ENCODE results near the gene MEGF8. TPM values are rescaled to one million over a fixed set of nuclear protein-coding genes. Genes with fewer than 3 reads are reported as not detected.

Gene MEGF8
- total and polyA plus RNA-seq, 10 of the 15 experiments (the other 5 are each of a cell fraction or from before 2014, with no cell fraction given), result 0.43 to 12.8 (median 2.7) TPM

- no peak for TF ChIP-seq E2F8 (IDR thresholded peaks at IDR 0.05; ENCODE audit: low read depth, partially characterized antibody)
These were observed 101.9 kb downstream of the MEGF8 start, which contains the start of gene LIPE (continued) for GRCh38 chr19:42427313-42427712.

Small RNAs within 50 kb of the gene (microRNA-seq; reads per million reads assigned to microRNA genes)
- not detected for gene MIR8077

Small RNAs within 50 kb of the gene (small RNA-seq; reads per million reads assigned to genes)
- 0.12 reads per million for gene MIR8077

Other genes with a start within 250 kb of the MEGF8 start
Only the 7 nearest of the 14 such genes appear.
- gene GSK3A, start 83.0 kb upstream of the MEGF8 start, total RNA-seq (2014; rRNA removed), result 11.5 and 15.0 TPM in 2 replicates
- gene GSK3A, start 83.0 kb upstream of the MEGF8 start, total RNA-seq (2014; rRNA removed; fragmentation: Illumina TruSeq; extraction: Trizol), result 15.3 and 15.8 TPM in 2 replicates
- gene GSK3A, start 83.0 kb upstream of the MEGF8 start, total RNA-seq (2021), result 35.6 and 38.6 TPM in 2 replicates
- 17.5 and 41.3 TPM in 2 replicates for gene GSK3A, start 83.0 kb upstream of the MEGF8 start, polyA plus RNA-seq (2011; rRNA removed)
- gene GSK3A, start 83.0 kb upstream of the MEGF8 start, polyA plus RNA-seq (2014; fragmentation: Illumina TruSeq; extraction: Trizol), result 35.2 and 47.9 TPM in 2 replicates
- gene GSK3A, start 83.0 kb upstream of the MEGF8 start, polyA plus RNA-seq (2014; fragmentation: Nextera tagmentation; extraction: Ambion mirVana), result 1 to 10 TPM in 1 of 2 experiments, under 1 TPM in 1; 1.00 to 1.2 TPM
- gene GSK3A, start 83.0 kb upstream of the MEGF8 start, polyA plus RNA-seq (2014; rRNA removed), result 40.9 and 48.8 TPM in 2 replicates
- gene GSK3A, start 83.0 kb upstream of the MEGF8 start, polyA plus RNA-seq (2016; fragmentation: Nextera tagmentation; extraction: Ambion mirVana), result 10 to 100 TPM in 1 of 2 experiments, 1 to 10 TPM in 1; 3.8 to 11.4 TPM
- 15.9 and 22.2 TPM in 2 replicates for gene ERF, start 70.5 kb upstream of the MEGF8 start, total RNA-seq (2014; rRNA removed)
- 12.1 and 12.8 TPM in 2 replicates for gene ERF, start 70.5 kb upstream of the MEGF8 start, total RNA-seq (2014; rRNA removed; fragmentation: Illumina TruSeq; extraction: Trizol)
- 51.8 and 56.3 TPM in 2 replicates for gene ERF, start 70.5 kb upstream of the MEGF8 start, total RNA-seq (2021)
- 15.1 and 34.5 TPM in 2 replicates for gene ERF, start 70.5 kb upstream of the MEGF8 start, polyA plus RNA-seq (2011; rRNA removed)
- gene ERF, start 70.5 kb upstream of the MEGF8 start, polyA plus RNA-seq (2014; fragmentation: Illumina TruSeq; extraction: Trizol), result 4.9 and 17.8 TPM in 2 replicates
- under 1 TPM; 0.02 to 0.04 TPM for gene ERF, start 70.5 kb upstream of the MEGF8 start, polyA plus RNA-seq (2014; fragmentation: Nextera tagmentation; extraction: Ambion mirVana)
- 33.0 and 40.2 TPM in 2 replicates for gene ERF, start 70.5 kb upstream of the MEGF8 start, polyA plus RNA-seq (2014; rRNA removed)
- gene ERF, start 70.5 kb upstream of the MEGF8 start, polyA plus RNA-seq (2016; fragmentation: Nextera tagmentation; extraction: Ambion mirVana), result 1 to 10 TPM; 8.3 to 8.9 TPM
- gene CIC, start 56.4 kb upstream of the MEGF8 start, total RNA-seq (2014; rRNA removed), result 8.0 and 9.5 TPM in 2 replicates
- gene CIC, start 56.4 kb upstream of the MEGF8 start, total RNA-seq (2014; rRNA removed; fragmentation: Illumina TruSeq; extraction: Trizol), result 4.3 and 6.5 TPM in 2 replicates
- gene CIC, start 56.4 kb upstream of the MEGF8 start, total RNA-seq (2021), result 47.3 and 50.6 TPM in 2 replicates
- gene CIC, start 56.4 kb upstream of the MEGF8 start, polyA plus RNA-seq (2011; rRNA removed), result 2.4 and 3.8 TPM in 2 replicates
- gene CIC, start 56.4 kb upstream of the MEGF8 start, polyA plus RNA-seq (2014; fragmentation: Illumina TruSeq; extraction: Trizol), result 1.7 and 7.4 TPM in 2 replicates
- under 1 TPM; 0.18 to 0.24 TPM for gene CIC, start 56.4 kb upstream of the MEGF8 start, polyA plus RNA-seq (2014; fragmentation: Nextera tagmentation; extraction: Ambion mirVana)
- gene CIC, start 56.4 kb upstream of the MEGF8 start, polyA plus RNA-seq (2014; rRNA removed), result 24.0 and 27.7 TPM in 2 replicates
- 1 to 10 TPM; 6.9 to 8.1 TPM for gene CIC, start 56.4 kb upstream of the MEGF8 start, polyA plus RNA-seq (2016; fragmentation: Nextera tagmentation; extraction: Ambion mirVana)
- 0.73 and 0.82 TPM in 2 replicates for gene PRR19, start 23.5 kb upstream of the MEGF8 start, total RNA-seq (2014; rRNA removed)
- 0.18 and 0.31 TPM in 2 replicates for gene PRR19, start 23.5 kb upstream of the MEGF8 start, total RNA-seq (2014; rRNA removed; fragmentation: Illumina TruSeq; extraction: Trizol)
- gene PRR19, start 23.5 kb upstream of the MEGF8 start, total RNA-seq (2021), result 0.80 and 1.4 TPM in 2 replicates
- gene PRR19, start 23.5 kb upstream of the MEGF8 start, polyA plus RNA-seq (2011; rRNA removed), result 0.15 TPM in 1 of 2 replicates, not detected in the other
- 0.11 and 0.43 TPM in 2 replicates for gene PRR19, start 23.5 kb upstream of the MEGF8 start, polyA plus RNA-seq (2014; fragmentation: Illumina TruSeq; extraction: Trizol)
- under 1 TPM in 1 of 2 experiments, not detected in 1; 0.09 TPM for gene PRR19, start 23.5 kb upstream of the MEGF8 start, polyA plus RNA-seq (2014; fragmentation: Nextera tagmentation; extraction: Ambion mirVana)
- 0.81 and 1.7 TPM in 2 replicates for gene PRR19, start 23.5 kb upstream of the MEGF8 start, polyA plus RNA-seq (2014; rRNA removed)
- gene PRR19, start 23.5 kb upstream of the MEGF8 start, polyA plus RNA-seq (2016; fragmentation: Nextera tagmentation; extraction: Ambion mirVana), result 1 to 10 TPM; 1.1 to 1.7 TPM
- gene PAFAH1B3, start 23.0 kb upstream of the MEGF8 start, total RNA-seq (2014; rRNA removed), result 57.7 and 78.6 TPM in 2 replicates
- 32.0 and 41.3 TPM in 2 replicates for gene PAFAH1B3, start 23.0 kb upstream of the MEGF8 start, total RNA-seq (2014; rRNA removed; fragmentation: Illumina TruSeq; extraction: Trizol)
- 68.8 and 72.9 TPM in 2 replicates for gene PAFAH1B3, start 23.0 kb upstream of the MEGF8 start, total RNA-seq (2021)
- gene PAFAH1B3, start 23.0 kb upstream of the MEGF8 start, polyA plus RNA-seq (2011; rRNA removed), result 8.8 and 30.5 TPM in 2 replicates
- 15.2 and 46.6 TPM in 2 replicates for gene PAFAH1B3, start 23.0 kb upstream of the MEGF8 start, polyA plus RNA-seq (2014; fragmentation: Illumina TruSeq; extraction: Trizol)
- 10 to 100 TPM in 1 of 2 experiments, 1 to 10 TPM in 1; 6.2 to 23.1 TPM for gene PAFAH1B3, start 23.0 kb upstream of the MEGF8 start, polyA plus RNA-seq (2014; fragmentation: Nextera tagmentation; extraction: Ambion mirVana)
- 56.1 and 66.2 TPM in 2 replicates for gene PAFAH1B3, start 23.0 kb upstream of the MEGF8 start, polyA plus RNA-seq (2014; rRNA removed)
- 10 to 100 TPM; 77.7 to 79.6 TPM for gene PAFAH1B3, start 23.0 kb upstream of the MEGF8 start, polyA plus RNA-seq (2016; fragmentation: Nextera tagmentation; extraction: Ambion mirVana)
- 0.11 TPM in 1 of 2 replicates, not detected in the other for gene TMEM145, start 12.3 kb upstream of the MEGF8 start, total RNA-seq (2014; rRNA removed)
- gene TMEM145, start 12.3 kb upstream of the MEGF8 start, total RNA-seq (2014; rRNA removed; fragmentation: Illumina TruSeq; extraction: Trizol), result 0.04 and 0.09 TPM in 2 replicates
- gene TMEM145, start 12.3 kb upstream of the MEGF8 start, total RNA-seq (2021), result 0.48 and 0.97 TPM in 2 replicates
- gene TMEM145, start 12.3 kb upstream of the MEGF8 start, polyA plus RNA-seq (2011; rRNA removed), result 0.09 and 0.45 TPM in 2 replicates
- gene TMEM145, start 12.3 kb upstream of the MEGF8 start, polyA plus RNA-seq (2014; fragmentation: Illumina TruSeq; extraction: Trizol), result 0.09 and 0.14 TPM in 2 replicates
- not detected for gene TMEM145, start 12.3 kb upstream of the MEGF8 start, polyA plus RNA-seq (2014; fragmentation: Nextera tagmentation; extraction: Ambion mirVana)
- 0.20 and 1.0 TPM in 2 replicates for gene TMEM145, start 12.3 kb upstream of the MEGF8 start, polyA plus RNA-seq (2014; rRNA removed)
- not detected for gene TMEM145, start 12.3 kb upstream of the MEGF8 start, polyA plus RNA-seq (2016; fragmentation: Nextera tagmentation; extraction: Ambion mirVana)
- not detected in 2 replicates for gene CNFN, start 64.7 kb downstream of the MEGF8 start, total RNA-seq (2014; rRNA removed)
- gene CNFN, start 64.7 kb downstream of the MEGF8 start, total RNA-seq (2014; rRNA removed; fragmentation: Illumina TruSeq; extraction: Trizol), result not detected in 2 replicates
- not detected in 2 replicates for gene CNFN, start 64.7 kb downstream of the MEGF8 start, total RNA-seq (2021)
- gene CNFN, start 64.7 kb downstream of the MEGF8 start, polyA plus RNA-seq (2011; rRNA removed), result not detected in 2 replicates
- not detected in 2 replicates for gene CNFN, start 64.7 kb downstream of the MEGF8 start, polyA plus RNA-seq (2014; fragmentation: Illumina TruSeq; extraction: Trizol)
- gene CNFN, start 64.7 kb downstream of the MEGF8 start, polyA plus RNA-seq (2014; fragmentation: Nextera tagmentation; extraction: Ambion mirVana), result not detected
- not detected in 2 replicates for gene CNFN, start 64.7 kb downstream of the MEGF8 start, polyA plus RNA-seq (2014; rRNA removed)
- gene CNFN, start 64.7 kb downstream of the MEGF8 start, polyA plus RNA-seq (2016; fragmentation: Nextera tagmentation; extraction: Ambion mirVana), result under 1 TPM in 1 of 2 experiments, not detected in 1; 0.60 TPM

Data from GM12878 (cell line).